ENCODE results near the gene MUC20.

DNA sequence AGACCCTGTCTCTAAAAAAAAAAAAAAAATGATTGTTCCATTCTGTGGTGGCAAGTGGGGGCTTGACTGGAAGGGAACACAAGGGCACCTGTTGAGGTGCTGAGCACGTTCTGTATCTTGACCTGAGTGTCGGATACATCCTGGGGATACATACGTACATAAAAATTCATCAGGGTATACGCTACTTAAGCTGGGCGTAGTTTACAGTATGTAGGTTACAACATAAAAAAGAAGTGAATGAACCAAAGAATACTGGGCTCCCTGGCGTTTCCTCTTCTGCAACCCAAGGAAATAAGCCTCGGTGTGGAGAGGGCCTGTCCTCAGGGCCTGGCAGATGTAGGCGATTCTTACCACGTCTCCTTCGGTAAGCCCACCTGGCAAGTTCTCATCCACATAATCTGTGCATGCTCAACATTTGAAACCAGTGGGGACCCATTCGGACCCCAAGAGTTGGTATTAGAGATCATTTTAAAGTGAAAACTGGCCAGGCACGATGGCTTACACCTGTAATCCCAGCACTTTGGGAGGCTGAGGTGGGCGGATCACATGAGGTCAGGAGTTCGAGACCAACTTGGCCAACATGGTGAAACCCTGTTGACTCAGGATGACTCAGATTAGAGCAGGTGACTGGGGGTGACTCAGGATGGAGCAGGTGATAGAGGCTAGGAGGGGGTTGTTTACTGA lies 5.1 kb upstream of the MUC20 start:
- TF ChIP-seq, protein P1, sequence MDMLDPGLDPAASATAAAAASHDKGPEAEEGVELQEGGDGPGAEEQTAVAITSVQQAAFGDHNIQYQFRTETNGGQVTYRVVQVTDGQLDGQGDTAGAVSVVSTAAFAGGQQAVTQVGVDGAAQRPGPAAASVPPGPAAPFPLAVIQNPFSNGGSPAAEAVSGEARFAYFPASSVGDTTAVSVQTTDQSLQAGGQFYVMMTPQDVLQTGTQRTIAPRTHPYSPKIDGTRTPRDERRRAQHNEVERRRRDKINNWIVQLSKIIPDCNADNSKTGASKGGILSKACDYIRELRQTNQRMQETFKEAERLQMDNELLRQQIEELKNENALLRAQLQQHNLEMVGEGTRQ (IDR thresholded peaks at IDR 0.05; ENCODE audit: low read length) = no peak
- TF ChIP-seq, protein P2, sequence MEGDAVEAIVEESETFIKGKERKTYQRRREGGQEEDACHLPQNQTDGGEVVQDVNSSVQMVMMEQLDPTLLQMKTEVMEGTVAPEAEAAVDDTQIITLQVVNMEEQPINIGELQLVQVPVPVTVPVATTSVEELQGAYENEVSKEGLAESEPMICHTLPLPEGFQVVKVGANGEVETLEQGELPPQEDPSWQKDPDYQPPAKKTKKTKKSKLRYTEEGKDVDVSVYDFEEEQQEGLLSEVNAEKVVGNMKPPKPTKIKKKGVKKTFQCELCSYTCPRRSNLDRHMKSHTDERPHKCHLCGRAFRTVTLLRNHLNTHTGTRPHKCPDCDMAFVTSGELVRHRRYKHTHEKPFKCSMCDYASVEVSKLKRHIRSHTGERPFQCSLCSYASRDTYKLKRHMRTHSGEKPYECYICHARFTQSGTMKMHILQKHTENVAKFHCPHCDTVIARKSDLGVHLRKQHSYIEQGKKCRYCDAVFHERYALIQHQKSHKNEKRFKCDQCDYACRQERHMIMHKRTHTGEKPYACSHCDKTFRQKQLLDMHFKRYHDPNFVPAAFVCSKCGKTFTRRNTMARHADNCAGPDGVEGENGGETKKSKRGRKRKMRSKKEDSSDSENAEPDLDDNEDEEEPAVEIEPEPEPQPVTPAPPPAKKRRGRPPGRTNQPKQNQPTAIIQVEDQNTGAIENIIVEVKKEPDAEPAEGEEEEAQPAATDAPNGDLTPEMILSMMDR (IDR thresholded peaks at IDR 0.05; ENCODE audit: control extremely low read depth in 1 of 3, insufficient read depth in 1 of 3, low read depth in 1 of 3, low read length in 3 of 3) = no peak
- TF ChIP-seq CTBP2 (IDR thresholded peaks at IDR 0.05; ENCODE audit: borderline replicate concordance, insufficient read depth, insufficient read length, low read length) (no peak), CHD1 (IDR thresholded peaks at IDR 0.05; ENCODE audit: low read depth, low read length) (no peak)

Measured in H1 (cell line).